K562 (cell line): Measurements from ENCODE around the gene PTPRG. TPM values are rescaled to one million over a fixed set of nuclear protein-coding genes. Genes with fewer than 3 reads are reported as not detected.

ENCODE experiments used
- ATAC-seq: fragments of 200-7000 bp; cut with Tn5 transposase; 3 replicates; pipeline ENCODE4 v1.9.1; 2020; ENCODE audit warnings: moderate library complexity
- BruUV-seq: library from RNA; stranded (reverse); fragments of 400-500 nt; replicated peaks from 2 replicates; lab custom pipeline; 2021; lab: Mats Ljungman, UMichigan
- CTCF ChIA-PET: fragments of 300-600 bp; formaldehyde crosslinking; extraction: SDS; loops from one replicate; lab custom pipeline; 2021; ENCODE audit warnings: low intra/inter-chr PET ratio; lab: Yijun Ruan, JAX
- POLR2A ChIA-PET: fragments of 300-600, 350-650 bp; sonication (Branson Sonifier 250); formaldehyde crosslinking; extraction: SDS; loops from one replicate; lab custom pipeline; 2021; ENCODE audit warnings: antibody characterized with exemption, inconsistent platforms; lab: Yijun Ruan, JAX
- DNase-seq, 4 experiments: peaks; one replicate each; pipeline versions ENCODE4 v3.0.0 to v3.0.0-alpha.2; 2011 to 2018; ENCODE audit warnings: low spot score in 3 of 4, mixed read lengths in 3 of 4; ENCODE audit errors: extremely low read depth in 1 of 4
- FAIRE-seq: peaks from 2 replicates; lab custom pipeline; 2011; peaks lifted over from hg19 to GRCh38; lab: Jason Lieb, UNC
- H2AFZ ChIP-seq: 2 replicates; pipeline ENCODE4 v1.6.0; 2011; ENCODE audit warnings: low read depth, low read length, control low read depth, inconsistent platforms
- H3K27ac ChIP-seq: fragments of 200-600 bp; 3 replicates; pipeline ENCODE4 v1.8.0; 2011; ENCODE audit warnings: low read depth, mild to moderate bottlenecking, control low read depth, inconsistent platforms, low read length, moderate library complexity, mixed read lengths; ENCODE audit errors: extremely low read depth
- H3K27me3 ChIP-seq, 2 experiments: fragments of 300-600 bp in 1 of 2; 2 replicates in 1 of 2; 3 replicates in 1 of 2; pipeline versions ENCODE4 v1.6.0 to v1.8.0; 2011; ENCODE audit warnings: inconsistent platforms in 2 of 2, low read length in 2 of 2, mild to moderate bottlenecking in 1 of 2, mixed read lengths in 1 of 2, moderate library complexity in 1 of 2; ENCODE audit not compliant: control insufficient read depth in 2 of 2, insufficient read depth in 2 of 2
- H3K36me3 ChIP-seq: fragments of 300-600 bp; 3 replicates; pipeline ENCODE4 v1.8.0; 2011; ENCODE audit warnings: mild to moderate bottlenecking, low read length, inconsistent platforms; ENCODE audit not compliant: control insufficient read depth, insufficient read depth
- H3K4me1 ChIP-seq, 2 experiments: fragments of 200-600 bp in 1 of 2; replicated peaks in 1 of 2; 2 replicates in 1 of 2; 3 replicates in 1 of 2; pipeline versions ENCODE4 v1.5.1 to v1.8.0; 2011; ENCODE audit warnings: inconsistent platforms in 2 of 2, low read length in 2 of 2, mild to moderate bottlenecking in 1 of 2, mixed read lengths in 1 of 2, moderate library complexity in 1 of 2; ENCODE audit not compliant: control insufficient read depth in 2 of 2, insufficient read depth in 2 of 2
- H3K4me2 ChIP-seq: 2 replicates; pipeline ENCODE4 v1.6.1; 2011; ENCODE audit warnings: low read length, control low read depth, inconsistent platforms, mixed read lengths; ENCODE audit not compliant: insufficient read depth
- H3K4me3 ChIP-seq: fragments of 200-600 bp; sonication (generic), shearing (Covaris generic); 2 replicates; pipeline ENCODE4 v1.5.1; 2016; ENCODE audit warnings: control low read depth, inconsistent platforms
- H3K79me2 ChIP-seq: fragments of 200-600 bp; 3 replicates; pipeline ENCODE4 v1.8.0; 2011; ENCODE audit warnings: low read length, inconsistent platforms; ENCODE audit not compliant: control insufficient read depth, insufficient read depth
- H3K9ac ChIP-seq, 2 experiments: 2 replicates each; pipeline versions ENCODE4 v1.6.0 to v1.6.1; 2011; ENCODE audit warnings: low read depth in 2 of 2, low read length in 2 of 2, control low read depth in 1 of 2, inconsistent platforms in 1 of 2, mild to moderate bottlenecking in 1 of 2, mixed read lengths in 1 of 2; ENCODE audit not compliant: insufficient read depth in 1 of 2
- H3K9me1 ChIP-seq: one replicate; pipeline ENCODE4 v1.6.0; 2011; ENCODE audit warnings: inconsistent platforms, mild to moderate bottlenecking, low read length, moderate library complexity; ENCODE audit not compliant: control insufficient read depth, insufficient read depth
- H3K9me3 ChIP-seq: replicated peaks from 2 replicates; pipeline ENCODE4 v1.5.1; 2011; ENCODE audit warnings: low read depth, low read length, inconsistent platforms; ENCODE audit not compliant: control insufficient read depth, insufficient read depth
- H4K20me1 ChIP-seq: replicated peaks from 2 replicates; pipeline ENCODE4 v1.6.1; 2011; ENCODE audit warnings: low read length, inconsistent platforms, mixed read lengths; ENCODE audit not compliant: control insufficient read depth, insufficient read depth
- BRD4 ChIP-seq: fragments of 200-600 bp; sonication (generic); IDR thresholded peaks from 2 replicates; pipeline ENCODE4 v1.6.1; 2017; ENCODE audit warnings: inconsistent platforms
- BRF1 ChIP-seq: IDR thresholded peaks from 3 replicates; pipeline ENCODE4 v1.6.1; 2011; ENCODE audit warnings: borderline replicate concordance, mild to moderate bottlenecking; ENCODE audit not compliant: insufficient read length; ENCODE audit errors: extremely low read depth
- CEBPB ChIP-seq: fragments of 450-650 bp; IDR thresholded peaks from 2 replicates; pipeline ENCODE4 v1.6.1; 2016; ENCODE audit warnings: missing genetic modification characterization, missing compliant biosample characterization
- EGR1 ChIP-seq: fragments of 450-650 bp; conservative IDR thresholded peaks from 2 replicates; pipeline ENCODE4 v1.6.1; 2017; ENCODE audit warnings: mild to moderate bottlenecking
- ELF2 ChIP-seq: fragments of 250-450 bp; sonication (Bioruptor Pico); IDR thresholded peaks from 2 replicates; pipeline ENCODE4 v1.5.0; 2021; ENCODE audit warnings: mild to moderate bottlenecking
- GTF2F1 ChIP-seq: IDR thresholded peaks from 2 replicates; pipeline ENCODE4 v1.6.1; 2011; ENCODE audit warnings: low read depth, low read length, improper control_type of control experiment
- HDGF ChIP-seq: fragments of 450-650 bp; IDR thresholded peaks from 2 replicates; pipeline ENCODE4 v1.6.1; 2016
- HIVEP1 ChIP-seq: fragments of 250-450 bp; sonication (Bioruptor Pico); IDR thresholded peaks from 2 replicates; pipeline ENCODE4 v1.4.0; 2020; ENCODE audit warnings: mild to moderate bottlenecking
- KDM1A ChIP-seq, 2 experiments: fragments of 450-650 bp; IDR thresholded peaks; 2 replicates each; pipeline ENCODE4 v1.6.1; 2016; ENCODE audit warnings: mild to moderate bottlenecking in 2 of 2
- SMARCA4 ChIP-seq: fragments of 450-650 bp; IDR thresholded peaks from 2 replicates; pipeline ENCODE4 v1.6.1; 2016
- ZNF133 ChIP-seq: fragments of 250-450 bp; sonication (Bioruptor Pico); IDR thresholded peaks from 2 replicates; pipeline ENCODE4 v1.4.0; 2020; ENCODE audit warnings: mild to moderate bottlenecking
- ZNF445 ChIP-seq: fragments of 250-450 bp; sonication (Bioruptor Pico); IDR thresholded peaks from 2 replicates; pipeline ENCODE4 v1.4.0; 2020; ENCODE audit warnings: low read depth, mild to moderate bottlenecking, moderate library complexity
- ZNF57 ChIP-seq: fragments of 450-650 bp; formaldehyde crosslinking; IDR thresholded peaks from 2 replicates; pipeline ENCODE4 v1.4.0; 2020; ENCODE audit warnings: mild to moderate bottlenecking, moderate library complexity
- ZNF696 ChIP-seq: fragments of 250-450 bp; sonication (Bioruptor Pico); conservative IDR thresholded peaks from 2 replicates; pipeline ENCODE4 v1.4.0; 2020; ENCODE audit warnings: mild to moderate bottlenecking, moderate library complexity
- ZNF778 ChIP-seq: fragments of 450-650 bp; formaldehyde crosslinking; IDR thresholded peaks from 2 replicates; pipeline ENCODE4 v1.4.0; 2020; ENCODE audit warnings: mild to moderate bottlenecking, moderate library complexity
- WGBS: fragments of 100-300 bp; shearing (Covaris generic); methylation state at CpG from one replicate; pipeline ENCODE4 v1.1.6; 2016; ENCODE audit warnings: low coverage, mixed read lengths; ENCODE audit not compliant: insufficient coverage; ENCODE audit errors: missing lambda C conversion rate; 5-methylcytosine and 5-hydroxymethylcytosine counted together
- in situ Hi-C: fragments of 300-500 bp; cut with MboI; formaldehyde crosslinking; loops from 4 replicates; pipeline ENCODE4 v1.15.0; 2018; ENCODE audit warnings: inconsistent platforms, mixed read lengths
- intact Hi-C: fragments of 100-400 bp; cut with micrococcal nuclease; formaldehyde crosslinking; loops from 2 replicates; pipeline ENCODE4 v1.14.2; 2022
- polyA plus RNA-seq, 8 experiments: library from polyadenylated mRNA; depleted of rRNA in 4 of 8; stranded (reverse) in 5 of 8; unstranded in 3 of 8; fragments of >200 nt; fragmentation: Nextera tagmentation in 2 of 8; fragmentation: Illumina TruSeq in 1 of 8; extraction: Ambion mirVana in 2 of 8; extraction: Trizol in 1 of 8; gene quantifications; 2 replicates each; pipeline versions ENCODE4 v1.2.1 to v1.2.3, GENCODE V29; 2011 to 2014; ENCODE audit warnings: inconsistent platforms in 1 of 8, missing spikeins in 1 of 8
- total RNA-seq, 7 experiments: library from RNA; depleted of rRNA in 6 of 7; stranded (reverse); fragments of >200 nt in 6 of 7; fragmentation: Illumina TruSeq in 2 of 7; extraction: Trizol in 2 of 7; gene quantifications; 2 replicates each; pipeline versions ENCODE4 v1.2.1 to v1.2.3, GENCODE V29; 2011 to 2021; ENCODE audit warnings: low replicate concordance in 1 of 7
- TF ChIP-seq, protein P1 (sequence below): sonication (generic); formaldehyde crosslinking; IDR thresholded peaks from 2 replicates; pipeline ENCODE4 v1.8.1; 2023; ENCODE audit warnings: mild to moderate bottlenecking, missing genetic modification reagents
- TF ChIP-seq, protein P2 (sequence below): sonication (generic); formaldehyde crosslinking; IDR thresholded peaks from 2 replicates; pipeline ENCODE4 v1.8.1; 2023; ENCODE audit warnings: mild to moderate bottlenecking, missing genetic modification reagents
- TF ChIP-seq, protein P3 (sequence below): fragments of 250-450 bp; sonication (Bioruptor Pico); IDR thresholded peaks from 2 replicates; pipeline ENCODE4 v1.8.0; 2022; ENCODE audit warnings: moderate library complexity, mild to moderate bottlenecking, inconsistent platforms
- TF ChIP-seq, protein P4 (sequence below): fragments of 250-450 bp; sonication (Bioruptor Pico); IDR thresholded peaks from 2 replicates; pipeline ENCODE4 v1.8.0; 2022; ENCODE audit warnings: inconsistent platforms, mild to moderate bottlenecking, moderate library complexity, borderline replicate concordance

Gene PTPRG
- total and polyA plus RNA-seq, 9 of the 15 experiments (the other 6 are each of a cell fraction or from before 2014, with no cell fraction given): 0.16 TPM; not detected in 8

DNA sequence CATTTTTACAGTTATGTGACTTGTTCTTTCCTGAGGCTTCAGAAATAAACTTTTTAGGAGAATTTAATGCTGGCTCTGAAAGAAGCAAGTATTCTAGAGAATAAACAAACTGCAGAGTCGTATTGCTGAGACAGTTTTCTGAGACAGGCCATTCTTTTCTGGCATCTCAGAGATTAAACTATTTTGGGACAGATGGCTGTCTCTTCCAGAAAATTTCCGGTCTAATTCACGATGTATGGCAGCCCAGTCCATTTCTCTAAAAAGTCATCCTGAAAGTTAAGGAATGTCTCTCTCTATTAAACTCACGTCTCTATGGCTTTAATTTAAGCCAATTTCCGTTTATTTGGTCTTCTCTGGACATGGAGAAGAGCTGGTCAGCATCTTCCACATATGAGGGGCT is 603.4 kb downstream of the PTPRG start:
- CTCF ChIA-PET: interaction anchor here (0.6 kb wide), 1 partner anchor 29 kb away, joined by 3 read pairs; no protein-coding TSS in a partner anchor
- WGBS: 2% methylated on average over 5 of the region's 5 CpGs
- POLR2A ChIA-PET: no interaction called here

More for the DNA sequence above, 603.4 kb downstream of the PTPRG start:
- intact Hi-C loops (no loop called here), in situ Hi-C loops (no loop called here)
- no peak overlapping the region for H3K27ac ChIP-seq
- ATAC-seq (no peak), FAIRE-seq (no peak), DNase-seq (no peak)
- no peaks in the 10 kb centered on the region for H3K36me3 ChIP-seq
- H3K9me1 ChIP-seq: no peaks in the 10 kb centered on the region
- no peak overlapping the region for H3K9ac ChIP-seq
- H3K4me1 ChIP-seq: no peaks in the 10 kb centered on the region
- H2AFZ ChIP-seq: no peak overlapping the region
- H3K9me3 ChIP-seq: no peaks in the 10 kb centered on the region
- BruUV-seq: no TSS peak
- H3K4me2 ChIP-seq: no peak overlapping the region
- H3K27me3 ChIP-seq: peaks cover 0 to 6% of the 10 kb centered on the region in 2 experiments; a peak in 1 of 5 replicates
- no peaks in the 10 kb centered on the region for H3K79me2 ChIP-seq
- H4K20me1 ChIP-seq: no peaks in the 10 kb centered on the region
- H3K4me3 ChIP-seq: no peak overlapping the region
- TF ChIP-seq ELF2: no peak
- no peak for TF ChIP-seq ZNF445 (CRISPR knock-in tag)
- no peak for TF ChIP-seq HIVEP1
- TF ChIP-seq EGR1: no peak
- no peak for TF ChIP-seq BRF1
- TF ChIP-seq, protein P1, sequence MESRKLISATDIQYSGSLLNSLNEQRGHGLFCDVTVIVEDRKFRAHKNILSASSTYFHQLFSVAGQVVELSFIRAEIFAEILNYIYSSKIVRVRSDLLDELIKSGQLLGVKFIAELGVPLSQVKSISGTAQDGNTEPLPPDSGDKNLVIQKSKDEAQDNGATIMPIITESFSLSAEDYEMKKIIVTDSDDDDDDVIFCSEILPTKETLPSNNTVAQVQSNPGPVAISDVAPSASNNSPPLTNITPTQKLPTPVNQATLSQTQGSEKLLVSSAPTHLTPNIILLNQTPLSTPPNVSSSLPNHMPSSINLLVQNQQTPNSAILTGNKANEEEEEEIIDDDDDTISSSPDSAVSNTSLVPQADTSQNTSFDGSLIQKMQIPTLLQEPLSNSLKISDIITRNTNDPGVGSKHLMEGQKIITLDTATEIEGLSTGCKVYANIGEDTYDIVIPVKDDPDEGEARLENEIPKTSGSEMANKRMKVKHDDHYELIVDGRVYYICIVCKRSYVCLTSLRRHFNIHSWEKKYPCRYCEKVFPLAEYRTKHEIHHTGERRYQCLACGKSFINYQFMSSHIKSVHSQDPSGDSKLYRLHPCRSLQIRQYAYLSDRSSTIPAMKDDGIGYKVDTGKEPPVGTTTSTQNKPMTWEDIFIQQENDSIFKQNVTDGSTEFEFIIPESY: no peak
- TF ChIP-seq, protein P2, sequence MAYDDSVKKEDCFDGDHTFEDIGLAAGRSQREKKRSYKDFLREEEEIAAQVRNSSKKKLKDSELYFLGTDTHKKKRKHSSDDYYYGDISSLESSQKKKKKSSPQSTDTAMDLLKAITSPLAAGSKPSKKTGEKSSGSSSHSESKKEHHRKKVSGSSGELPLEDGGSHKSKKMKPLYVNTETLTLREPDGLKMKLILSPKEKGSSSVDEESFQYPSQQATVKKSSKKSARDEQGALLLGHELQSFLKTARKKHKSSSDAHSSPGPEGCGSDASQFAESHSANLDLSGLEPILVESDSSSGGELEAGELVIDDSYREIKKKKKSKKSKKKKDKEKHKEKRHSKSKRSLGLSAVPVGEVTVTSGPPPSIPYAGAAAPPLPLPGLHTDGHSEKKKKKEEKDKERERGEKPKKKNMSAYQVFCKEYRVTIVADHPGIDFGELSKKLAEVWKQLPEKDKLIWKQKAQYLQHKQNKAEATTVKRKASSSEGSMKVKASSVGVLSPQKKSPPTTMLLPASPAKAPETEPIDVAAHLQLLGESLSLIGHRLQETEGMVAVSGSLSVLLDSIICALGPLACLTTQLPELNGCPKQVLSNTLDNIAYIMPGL (CRISPR knock-in tag): no peak
- TF ChIP-seq GTF2F1: no peak
- TF ChIP-seq HDGF: no peak
- TF ChIP-seq ZNF696 (CRISPR knock-in tag): no peak
- TF ChIP-seq BRD4: no peak
- TF ChIP-seq ZNF57 (CRISPR knock-in tag): no peak
- TF ChIP-seq, protein P3, sequence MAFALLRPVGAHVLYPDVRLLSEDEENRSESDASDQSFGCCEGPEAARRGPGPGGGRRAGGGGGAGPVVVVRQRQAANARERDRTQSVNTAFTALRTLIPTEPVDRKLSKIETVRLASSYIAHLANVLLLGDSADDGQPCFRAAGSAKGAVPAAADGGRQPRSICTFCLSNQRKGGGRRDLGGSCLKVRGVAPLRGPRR (CRISPR knock-in tag): no peak
- TF ChIP-seq CEBPB (tag): no peak
- TF ChIP-seq, protein P4, sequence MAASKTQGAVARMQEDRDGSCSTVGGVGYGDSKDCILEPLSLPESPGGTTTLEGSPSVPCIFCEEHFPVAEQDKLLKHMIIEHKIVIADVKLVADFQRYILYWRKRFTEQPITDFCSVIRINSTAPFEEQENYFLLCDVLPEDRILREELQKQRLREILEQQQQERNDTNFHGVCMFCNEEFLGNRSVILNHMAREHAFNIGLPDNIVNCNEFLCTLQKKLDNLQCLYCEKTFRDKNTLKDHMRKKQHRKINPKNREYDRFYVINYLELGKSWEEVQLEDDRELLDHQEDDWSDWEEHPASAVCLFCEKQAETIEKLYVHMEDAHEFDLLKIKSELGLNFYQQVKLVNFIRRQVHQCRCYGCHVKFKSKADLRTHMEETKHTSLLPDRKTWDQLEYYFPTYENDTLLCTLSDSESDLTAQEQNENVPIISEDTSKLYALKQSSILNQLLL: no peak
- no peak for TF ChIP-seq SMARCA4
- TF ChIP-seq ZNF778 (CRISPR knock-in tag): no peak
- no peak for TF ChIP-seq KDM1A (IDR thresholded peaks at IDR 0.05)
- no peak for TF ChIP-seq ZNF133 (CRISPR knock-in tag)
